GM21737 (cell line): ENCODE results near the gene ZNF579.
"Not testable (repeated sequence)": the region's sequence is repeated elsewhere in the genome, so short reads cannot be mapped to it uniquely, and the experiment has no call there.

Source experiments
- ATAC-seq: cut with Tn5 transposase; IDR thresholded peaks from one replicate; pipeline ENCODE4 v1.9.1; 2021; ENCODE audit warnings: mild to moderate bottlenecking, moderate library complexity; ENCODE audit not compliant: unreplicated experiment

ZNF579 gene

GRCh38 chr19:55573929-55574328, 6.7 kb downstream of the ZNF579 start:
- ATAC-seq, result not testable (repeated sequence)

- ATAC-seq, result not testable (repeated sequence)
These were observed 11.2 kb downstream of the ZNF579 start for GRCh38 chr19:55569477-55569876.

- ATAC-seq, result no peak
These were observed 12.8 kb downstream of the ZNF579 start for GRCh38 chr19:55567708-55568328.

GRCh38 chr19:55566823-55567222, 13.8 kb downstream of the ZNF579 start:
- no peak for ATAC-seq

- no peak for ATAC-seq
These were observed 17.4 kb downstream of the ZNF579 start for GRCh38 chr19:55563261-55563690.

GRCh38 chr19:55559684-55560083, 21.0 kb downstream of the ZNF579 start:
- no peak for ATAC-seq

- no peak for ATAC-seq
These were observed 25.9 kb downstream of the ZNF579 start for GRCh38 chr19:55554741-55555152.

- ATAC-seq, result no peak
These were observed 26.3 kb downstream of the ZNF579 start for GRCh38 chr19:55554302-55554701.

GRCh38 chr19:55553217-55554182, 27.1 kb downstream of the ZNF579 start:
- ATAC-seq, result no peak

GRCh38 chr19:55552620-55553019, 28.0 kb downstream of the ZNF579 start:
- no peak for ATAC-seq

GRCh38 chr19:55552206-55552605, 28.4 kb downstream of the ZNF579 start:
- ATAC-seq, result no peak

GRCh38 chr19:55550321-55550650, 30.4 kb downstream of the ZNF579 start:
- no peak for ATAC-seq

GRCh38 chr19:55549500-55550320, 30.9 kb downstream of the ZNF579 start:
- ATAC-seq, result no peak

- no peak for ATAC-seq
These were observed 33.6 kb downstream of the ZNF579 start for GRCh38 chr19:55546822-55547614.

GRCh38 chr19:55546011-55546410, 34.6 kb downstream of the ZNF579 start:
- no peak for ATAC-seq

- no peak for ATAC-seq
These were observed 35.2 kb downstream of the ZNF579 start, which contains the start of gene SBK3 for GRCh38 chr19:55545443-55545842. SBK3 (minus strand) TSS chr19:55545543; CDS start chr19:55545543, 0 bp downstream.

GRCh38 chr19:55544776-55545439, 35.7 kb downstream of the ZNF579 start:
- ATAC-seq, result no peak

GRCh38 chr19:55544014-55544413, 36.6 kb downstream of the ZNF579 start:
- no peak for ATAC-seq

- ATAC-seq, result no peak
These were observed 37.1 kb downstream of the ZNF579 start for GRCh38 chr19:55543567-55543966.
